ENCODE data around the gene KDM5D. TPM values are rescaled to one million over a fixed set of nuclear protein-coding genes. Genes with fewer than 3 reads are reported as not detected.

Gene KDM5D
- total RNA-seq = not detected

DNA sequence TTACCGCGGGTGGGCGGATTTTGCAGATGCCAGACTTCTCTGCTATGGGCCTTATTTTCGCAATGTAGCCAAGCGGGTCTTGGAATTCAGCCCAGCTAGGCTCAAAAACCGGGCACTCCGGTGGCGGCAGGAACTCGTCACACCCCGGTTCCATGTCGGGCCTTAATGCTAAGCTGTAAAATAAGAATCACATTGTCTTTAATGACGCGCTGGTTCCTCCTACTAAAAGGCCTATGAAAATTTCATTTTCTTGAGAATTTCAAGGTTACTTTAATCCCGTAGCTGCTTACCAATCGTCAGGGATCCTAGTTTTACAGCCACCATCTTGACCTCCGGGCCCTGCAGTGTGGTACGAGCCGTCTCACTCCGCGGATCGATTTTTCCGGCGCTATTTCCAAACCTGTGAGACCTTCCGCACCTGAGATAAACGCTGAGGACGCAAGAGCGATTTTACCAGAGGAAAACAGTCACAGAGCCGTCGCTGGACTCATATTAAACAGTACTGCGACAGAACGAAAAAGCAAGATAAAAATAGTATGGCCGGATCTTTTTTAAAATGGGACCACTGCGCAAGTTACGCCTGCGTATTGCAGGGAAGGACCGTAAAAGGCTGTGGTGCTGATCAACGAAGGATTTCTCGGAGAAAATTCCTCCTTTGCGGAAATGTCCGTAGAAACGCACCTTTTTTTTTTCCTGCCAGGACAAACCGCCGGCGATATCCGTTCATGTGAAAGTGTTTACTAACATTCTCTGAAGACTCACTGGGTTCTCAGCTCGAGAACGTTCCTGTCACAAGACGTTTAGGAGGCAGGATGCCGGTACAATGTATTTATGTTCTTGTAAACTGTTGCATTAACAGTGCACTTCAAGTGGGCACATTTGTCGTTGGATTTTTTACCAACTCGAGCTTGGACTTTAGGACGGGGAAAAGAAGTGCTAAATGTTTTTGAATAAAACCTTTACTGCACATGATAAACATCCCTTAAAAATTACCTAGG lies at the start of gene KDM5D:
KDM5D (minus strand) TSS at position 346 of the 998 bp plus-strand sequence; CDS start at position 154, 192 bp downstream.
- Histone ChIP-seq H3K4me3 (no peak within 1 kb of the TSS), H3K27ac (no peak within 1 kb of the TSS), H3K36me3 (no peaks in the 10 kb centered on the region), H3K27me3 (no peaks in the 10 kb centered on the region), H3K9me3 (no peaks in the 10 kb centered on the region), H3K4me1 (no peaks in the 10 kb centered on the region)
- DNase-seq (ENCODE audit: low spot score) = no peak
- TF ChIP-seq, protein P1, sequence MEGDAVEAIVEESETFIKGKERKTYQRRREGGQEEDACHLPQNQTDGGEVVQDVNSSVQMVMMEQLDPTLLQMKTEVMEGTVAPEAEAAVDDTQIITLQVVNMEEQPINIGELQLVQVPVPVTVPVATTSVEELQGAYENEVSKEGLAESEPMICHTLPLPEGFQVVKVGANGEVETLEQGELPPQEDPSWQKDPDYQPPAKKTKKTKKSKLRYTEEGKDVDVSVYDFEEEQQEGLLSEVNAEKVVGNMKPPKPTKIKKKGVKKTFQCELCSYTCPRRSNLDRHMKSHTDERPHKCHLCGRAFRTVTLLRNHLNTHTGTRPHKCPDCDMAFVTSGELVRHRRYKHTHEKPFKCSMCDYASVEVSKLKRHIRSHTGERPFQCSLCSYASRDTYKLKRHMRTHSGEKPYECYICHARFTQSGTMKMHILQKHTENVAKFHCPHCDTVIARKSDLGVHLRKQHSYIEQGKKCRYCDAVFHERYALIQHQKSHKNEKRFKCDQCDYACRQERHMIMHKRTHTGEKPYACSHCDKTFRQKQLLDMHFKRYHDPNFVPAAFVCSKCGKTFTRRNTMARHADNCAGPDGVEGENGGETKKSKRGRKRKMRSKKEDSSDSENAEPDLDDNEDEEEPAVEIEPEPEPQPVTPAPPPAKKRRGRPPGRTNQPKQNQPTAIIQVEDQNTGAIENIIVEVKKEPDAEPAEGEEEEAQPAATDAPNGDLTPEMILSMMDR (IDR thresholded peaks at IDR 0.05) = no peak

DNA sequence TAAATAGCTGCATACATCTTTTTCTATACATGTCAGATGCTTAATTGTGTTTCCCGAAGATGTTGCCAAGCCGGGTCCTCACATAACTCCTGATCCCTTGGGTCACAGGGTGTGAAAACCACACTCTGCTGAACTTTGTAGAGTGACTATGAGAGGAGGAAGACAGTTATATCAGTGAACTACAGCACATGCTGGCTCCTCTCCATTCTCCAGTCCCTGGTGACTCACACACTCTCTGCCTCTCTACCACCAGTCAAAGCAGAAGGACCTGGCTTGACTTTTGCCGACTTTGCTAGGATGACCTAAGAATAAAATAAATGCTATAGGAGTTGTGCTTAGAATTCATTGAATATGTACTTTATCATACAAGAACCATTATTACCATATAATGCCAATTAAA lies 23.8 kb upstream of the KDM5D start:
- Histone ChIP-seq H3K27ac (no peak overlapping the region), H3K4me1 (no peaks in the 10 kb centered on the region), H3K36me3 (no peaks in the 10 kb centered on the region), H3K9me3 (no peaks in the 10 kb centered on the region), H3K4me3 (no peak overlapping the region), H3K27me3 (no peaks in the 10 kb centered on the region)
- DNase-seq (ENCODE audit: low spot score) = no peak
- TF ChIP-seq, protein P1 (IDR thresholded peaks at IDR 0.05) = no peak

DNA sequence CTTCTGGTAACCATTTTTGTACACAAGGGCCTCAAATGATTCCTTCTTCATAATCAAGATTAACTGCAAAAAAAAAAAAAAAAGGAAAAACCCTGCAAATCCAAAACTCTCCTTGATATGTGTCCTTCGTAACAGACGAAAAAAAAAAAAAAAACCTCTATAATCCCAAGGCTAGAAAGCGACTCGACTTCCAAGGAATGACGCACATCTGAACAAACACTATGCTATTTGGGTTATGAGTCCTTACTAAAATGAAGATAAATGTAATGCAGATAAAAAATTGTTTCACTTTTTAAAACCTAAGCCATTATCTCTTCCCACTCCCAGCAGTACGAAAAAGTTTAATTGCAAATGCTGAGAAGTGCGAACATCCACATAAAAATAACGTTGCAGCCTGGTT lies 1.2 kb downstream of the KDM5D start:
- TF ChIP-seq, protein P1 (IDR thresholded peaks at IDR 0.05) = no peak
- Histone ChIP-seq H3K4me3 (no peak overlapping the region), H3K9me3 (no peaks in the 10 kb centered on the region), H3K27me3 (no peaks in the 10 kb centered on the region), H3K27ac (no peak overlapping the region), H3K36me3 (no peaks in the 10 kb centered on the region), H3K4me1 (no peaks in the 10 kb centered on the region)
- DNase-seq (ENCODE audit: low spot score) = no peak

DNA sequence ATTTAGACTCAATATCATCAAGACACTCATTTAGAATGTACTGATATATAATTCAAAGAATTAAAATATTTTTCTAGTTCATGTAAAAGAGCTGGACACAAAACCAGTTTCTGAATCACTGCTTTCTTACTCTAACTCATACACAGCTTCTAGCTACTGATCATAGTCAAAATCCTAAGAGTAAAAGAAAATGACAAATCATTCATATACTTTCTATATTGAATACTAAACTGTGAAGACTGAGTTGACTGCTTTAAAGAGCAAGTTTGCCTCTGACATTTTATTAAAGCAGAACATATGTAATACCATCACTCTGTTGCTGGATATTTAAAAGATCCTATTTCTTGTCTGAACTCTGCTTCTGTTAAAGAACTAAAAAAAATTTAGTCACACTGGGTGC lies 2.4 kb downstream of the KDM5D start:
- no peaks in the 10 kb centered on the region for H3K9me3 ChIP-seq
- H3K27ac ChIP-seq = no peak overlapping the region
- no peak overlapping the region for H3K4me3 ChIP-seq
- DNase-seq (ENCODE audit: low spot score) = no peak
- TF ChIP-seq, protein P1 (IDR thresholded peaks at IDR 0.05) = no peak
- no peaks in the 10 kb centered on the region for H3K27me3 ChIP-seq
- no peaks in the 10 kb centered on the region for H3K4me1 ChIP-seq
- no peaks in the 10 kb centered on the region for H3K36me3 ChIP-seq

DNA sequence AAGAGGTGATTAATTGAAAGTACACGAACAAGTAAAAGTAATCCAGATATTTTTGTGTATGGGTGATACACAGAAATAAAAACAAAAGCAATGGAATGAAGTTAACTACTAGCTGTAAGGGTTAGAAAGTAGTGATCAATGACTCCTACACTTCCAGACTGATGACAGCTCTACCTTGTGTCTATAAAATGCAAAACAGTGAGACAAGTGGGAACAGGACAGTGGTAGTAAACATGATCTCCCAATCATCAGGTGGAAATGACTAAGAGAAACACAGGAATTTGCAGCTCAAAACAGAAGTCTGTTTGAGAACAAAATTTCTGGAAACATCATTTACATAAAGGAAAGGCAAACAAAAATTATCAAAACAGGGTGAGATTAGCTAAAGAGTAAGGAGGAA lies 10.1 kb downstream of the KDM5D start:
- H3K27ac ChIP-seq = no peak overlapping the region
- TF ChIP-seq, protein P1 (IDR thresholded peaks at IDR 0.05) = no peak
- H3K4me1 ChIP-seq = no peaks in the 10 kb centered on the region
- no peak for DNase-seq (ENCODE audit: low spot score)
- H3K27me3 ChIP-seq = no peaks in the 10 kb centered on the region
- no peaks in the 10 kb centered on the region for H3K9me3 ChIP-seq
- no peaks in the 10 kb centered on the region for H3K36me3 ChIP-seq
- no peak overlapping the region for H3K4me3 ChIP-seq

Data from right atrium auricular region (tissue), 2 donors.